ENCODE data around the gene LRRC70.

The LRRC70 gene

GRCh38 chr5:62574599-62574998 lies 4.0 kb upstream of the LRRC70 start:
- no peak for DNase-seq

- DNase-seq, result no peak
Observed at GRCh38 chr5:62575066-62575465, 3.6 kb upstream of the LRRC70 start.

DNA sequence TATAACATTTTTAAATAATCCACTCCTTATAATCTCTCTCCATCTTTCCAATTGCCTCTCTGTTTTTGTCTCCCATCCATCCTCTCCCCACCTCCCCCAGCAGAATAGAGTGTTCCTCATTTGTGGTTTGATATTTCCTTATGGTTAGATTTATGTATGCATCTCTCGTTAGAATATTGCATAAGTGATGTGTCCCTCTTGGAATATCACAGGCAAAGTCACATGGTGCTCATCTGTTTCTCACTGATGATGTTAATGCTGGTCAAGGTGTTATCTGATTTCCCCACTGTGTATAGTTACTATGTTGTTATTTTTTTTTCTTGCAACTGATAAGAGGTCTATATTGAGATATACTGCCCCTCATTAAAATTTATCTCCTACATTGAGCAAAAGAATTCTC lies 3.1 kb upstream of the LRRC70 start:
- no peak for DNase-seq

- no peak for DNase-seq
Observed at GRCh38 chr5:62576570-62577170, 1.9 kb upstream of the LRRC70 start.

DNA sequence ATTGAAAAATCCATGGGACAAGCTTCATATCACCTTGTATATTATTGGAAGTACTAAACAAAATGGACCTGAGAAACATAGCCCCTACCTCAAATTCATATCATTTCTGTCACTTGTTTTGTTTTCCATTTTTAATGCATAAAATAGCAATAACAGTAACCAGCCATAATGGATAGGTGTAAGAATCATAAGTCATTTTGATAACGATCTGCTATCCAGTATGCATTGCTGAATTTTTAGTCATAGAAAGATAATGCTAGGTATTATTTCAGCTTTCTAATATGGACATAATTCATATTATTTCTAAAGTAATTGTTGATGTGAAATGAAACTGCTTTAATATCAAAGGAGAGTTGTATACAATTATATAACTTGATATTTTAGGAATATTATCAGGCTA lies 1.1 kb upstream of the LRRC70 start:
- DNase-seq, result no peak

DNA sequence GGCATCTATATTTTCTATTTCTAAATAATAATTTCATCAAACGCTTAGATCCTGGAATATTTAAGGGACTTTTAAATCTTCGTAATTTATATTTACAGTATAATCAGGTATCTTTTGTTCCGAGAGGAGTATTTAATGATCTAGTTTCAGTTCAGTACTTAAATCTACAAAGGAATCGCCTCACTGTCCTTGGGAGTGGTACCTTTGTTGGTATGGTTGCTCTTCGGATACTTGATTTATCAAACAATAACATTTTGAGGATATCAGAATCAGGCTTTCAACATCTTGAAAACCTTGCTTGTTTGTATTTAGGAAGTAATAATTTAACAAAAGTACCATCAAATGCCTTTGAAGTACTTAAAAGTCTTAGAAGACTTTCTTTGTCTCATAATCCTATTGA lies 1.1 kb downstream of the LRRC70 start:
- no peak for DNase-seq

DNA sequence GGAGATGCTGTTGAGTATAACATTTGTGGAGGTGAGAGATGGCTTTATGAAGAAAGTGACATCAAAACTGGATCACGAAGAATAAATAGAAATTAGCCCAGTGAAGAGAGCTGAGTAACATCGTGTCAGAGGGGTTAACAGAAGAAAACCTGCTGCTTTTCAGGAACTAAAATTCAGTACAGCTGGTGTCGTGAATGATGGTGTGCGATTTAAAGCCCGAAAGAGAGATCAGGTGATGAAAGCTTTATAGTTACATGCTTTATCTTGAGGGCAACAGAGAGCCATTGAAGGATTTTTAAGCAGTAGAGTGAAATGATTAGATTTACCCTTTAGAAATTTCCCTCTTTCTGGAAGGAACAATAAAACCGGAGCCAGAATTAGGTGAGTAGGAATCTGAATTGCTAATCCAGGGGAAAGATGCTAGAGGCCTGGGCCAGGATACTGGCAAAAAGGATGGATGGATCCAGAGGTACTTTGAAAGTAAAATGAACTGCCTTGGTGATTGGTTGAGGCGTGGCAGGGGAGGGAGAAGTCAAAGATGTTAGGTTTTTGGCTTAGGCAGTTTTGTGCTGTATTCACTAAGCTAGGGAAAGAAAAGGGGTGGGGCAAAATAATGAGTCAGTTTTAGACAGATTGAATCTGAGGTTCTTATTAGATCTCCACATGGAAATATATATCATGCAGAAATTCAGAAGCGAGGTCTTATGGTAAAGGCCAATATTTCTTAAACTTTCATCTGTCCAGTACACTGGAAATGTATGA lies 3.4 kb downstream of the LRRC70 start:
- no peak for DNase-seq

DNA sequence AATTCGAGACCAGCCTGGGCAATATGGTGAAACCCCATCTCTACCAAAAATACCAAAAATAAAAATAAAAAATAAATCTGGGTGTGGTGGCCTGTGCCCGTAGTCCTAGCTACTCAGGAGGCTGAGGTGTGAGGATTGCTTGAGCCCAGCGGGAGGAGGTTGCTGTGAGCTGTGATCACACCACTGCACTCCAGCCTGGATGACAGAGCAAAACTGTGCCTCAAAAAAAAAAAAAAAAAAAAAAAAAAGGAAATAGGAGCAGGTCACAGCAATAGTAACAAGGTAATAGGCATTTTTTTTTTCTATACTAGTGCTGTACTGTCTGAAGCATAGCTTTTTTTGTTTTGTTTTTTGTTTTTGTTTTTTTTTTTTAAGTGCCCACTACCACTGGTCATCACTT lies 5.8 kb downstream of the LRRC70 start:
- no peak for DNase-seq

GRCh38 chr5:62585306-62585705 lies 6.7 kb downstream of the LRRC70 start:
- no peak for DNase-seq

GRCh38 chr5:62585751-62586150 lies 7.1 kb downstream of the LRRC70 start:
- no peak for DNase-seq

DNA sequence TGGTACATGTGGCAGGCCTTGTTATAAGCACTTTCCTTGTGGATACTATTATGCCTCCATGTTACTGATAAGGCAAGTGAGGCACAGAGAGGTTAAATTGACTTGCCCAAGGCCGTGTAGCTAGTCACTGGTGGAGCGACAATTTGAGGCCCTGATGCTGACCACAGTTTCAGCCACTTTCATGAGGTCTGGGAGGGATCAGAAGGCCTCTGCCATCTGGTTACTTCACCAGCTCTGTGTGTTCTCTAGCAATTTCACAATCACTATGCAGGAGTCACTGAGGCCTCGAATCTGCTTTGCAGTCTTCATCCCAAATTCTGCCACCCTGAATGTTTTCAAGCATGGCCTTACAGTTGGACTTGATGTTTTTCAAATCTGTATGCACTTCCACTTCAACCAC lies 9.1 kb downstream of the LRRC70 start:
- DNase-seq, result no peak

DNA sequence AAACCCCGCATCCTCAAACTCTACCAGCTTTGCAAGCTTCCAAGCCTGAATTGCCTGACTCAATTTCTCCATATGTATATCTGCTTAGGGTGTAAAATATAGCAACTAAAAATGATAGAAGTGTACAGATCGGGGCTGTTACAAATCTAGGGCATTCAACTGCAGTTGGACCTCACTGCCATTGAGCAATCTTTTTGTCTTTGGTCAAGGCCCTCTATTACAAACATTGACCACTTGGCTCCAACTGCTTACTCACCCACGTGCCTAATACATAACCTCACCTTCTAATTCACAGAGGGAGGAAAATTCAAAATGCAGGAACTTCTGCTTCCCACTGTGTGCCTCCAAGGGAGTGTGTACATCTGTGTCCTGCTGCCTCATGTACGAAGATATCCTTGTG lies 10.0 kb downstream of the LRRC70 start:
- DNase-seq, result no peak

- no peak for DNase-seq
Observed at GRCh38 chr5:62589504-62589903, 10.9 kb downstream of the LRRC70 start.

GRCh38 chr5:62590387-62590786 lies 11.8 kb downstream of the LRRC70 start:
- no peak for DNase-seq

GRCh38 chr5:62592558-62592957 lies 13.9 kb downstream of the LRRC70 start:
- no peak for DNase-seq

DNA sequence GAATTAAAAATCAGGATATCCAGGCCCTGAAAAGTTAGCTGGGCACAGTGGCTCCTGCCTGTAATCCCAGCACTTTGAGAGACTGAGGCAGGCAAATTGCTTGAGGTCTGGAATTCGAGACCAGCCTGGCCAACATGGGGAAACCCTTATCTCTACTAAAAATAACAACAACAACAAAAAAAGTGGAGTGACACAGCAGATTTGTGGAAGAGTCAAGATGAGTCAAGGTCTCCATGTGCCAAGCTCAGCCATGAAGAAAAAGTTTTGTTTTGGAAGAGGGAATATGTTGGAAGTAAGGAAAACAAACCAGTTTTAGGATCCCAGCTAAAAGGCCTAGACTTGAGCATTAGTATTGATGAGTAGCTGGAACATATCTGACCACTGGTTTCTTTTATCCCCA lies 14.7 kb downstream of the LRRC70 start:
- DNase-seq, result no peak

- DNase-seq, result no peak
Observed at GRCh38 chr5:62594364-62594984, 15.9 kb downstream of the LRRC70 start.

- DNase-seq, result no peak
Observed at GRCh38 chr5:62596096-62596495, 17.5 kb downstream of the LRRC70 start.

GRCh38 chr5:62596691-62597090 lies 18.1 kb downstream of the LRRC70 start:
- DNase-seq, result no peak

DNA sequence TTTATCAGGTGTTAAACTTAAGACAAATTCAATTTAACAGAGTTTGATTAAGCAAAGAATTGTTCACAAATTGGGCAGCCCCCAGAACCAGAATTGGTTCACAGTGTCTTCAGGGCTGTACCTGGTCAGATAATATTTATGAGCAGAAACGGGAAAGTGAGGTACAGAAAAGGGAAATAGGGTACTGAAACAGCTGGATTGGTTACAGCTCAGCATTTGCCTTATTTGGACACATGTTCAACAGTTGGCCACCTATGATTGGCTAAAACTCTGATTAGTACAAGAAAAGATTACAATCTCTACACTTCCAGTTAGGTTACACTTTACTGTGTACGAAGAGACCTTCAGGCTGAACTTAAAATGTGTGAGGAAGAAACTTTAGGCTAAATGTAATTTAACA lies 18.7 kb downstream of the LRRC70 start:
- DNase-seq, result no peak

- no peak for DNase-seq
Observed at GRCh38 chr5:62600560-62601252, 22.1 kb downstream of the LRRC70 start.

DNA sequence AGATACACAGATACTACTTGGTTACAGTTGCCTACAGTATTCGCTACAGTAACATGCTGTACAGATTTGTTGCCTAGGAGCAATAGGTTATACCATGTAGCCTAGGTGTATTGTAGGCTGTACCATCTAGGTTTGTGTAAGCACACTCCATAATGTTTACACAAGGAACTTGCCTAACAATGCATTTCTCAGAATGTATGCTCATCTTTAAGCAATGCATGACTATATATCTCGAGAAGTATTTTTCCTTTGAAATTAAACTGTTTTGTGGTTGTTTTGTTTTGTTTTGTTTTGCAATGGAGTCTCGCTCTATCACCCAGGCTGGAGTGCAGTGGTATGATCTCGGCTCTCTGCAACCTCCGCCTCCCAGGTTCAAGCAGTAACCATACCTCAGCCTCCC lies 25.3 kb downstream of the LRRC70 start:
- no peak for DNase-seq

Data from anterior cingulate cortex (tissue), 58 donors.